KMS-11 (cell line): ENCODE results near the gene GZMA.

Experiments
- H2AFZ ChIP-seq: fragments of 200-600 bp; sonication (generic); 2 replicates; pipeline ENCODE4 v1.6.1; 2016; ENCODE audit warnings: antibody characterized with exemption, mixed run types, low read depth
- H3K27ac ChIP-seq: fragments of 200-600 bp; sonication (generic); 2 replicates; pipeline ENCODE4 v1.6.1; 2016; ENCODE audit warnings: mild to moderate bottlenecking, mixed run types
- H3K27me3 ChIP-seq: fragments of 200-600 bp; sonication (generic); 2 replicates; pipeline ENCODE4 v1.6.1; 2017; ENCODE audit warnings: mild to moderate bottlenecking, low read depth, mixed run types, moderate library complexity; ENCODE audit not compliant: insufficient read depth
- H3K36me3 ChIP-seq: fragments of 200-600 bp; sonication (generic); 2 replicates; pipeline ENCODE4 v1.6.1; 2017; ENCODE audit warnings: mild to moderate bottlenecking, mixed run types; ENCODE audit not compliant: insufficient read depth
- H3K4me1 ChIP-seq: fragments of 200-600 bp; sonication (generic); 2 replicates; pipeline ENCODE4 v1.6.1; 2016; ENCODE audit warnings: mild to moderate bottlenecking, low read depth, mixed run types; ENCODE audit not compliant: poor library complexity, severe bottlenecking
- H3K4me2 ChIP-seq: fragments of 200-600 bp; sonication (generic); 2 replicates; pipeline ENCODE4 v1.7.0; 2016; ENCODE audit warnings: mild to moderate bottlenecking, mixed run types
- H3K4me3 ChIP-seq: fragments of 200-600 bp; sonication (generic); IDR thresholded peaks from 2 replicates; pipeline ENCODE4 v1.6.1; 2017; ENCODE audit warnings: low read depth, low read length, mixed read lengths; ENCODE audit not compliant: insufficient read depth
- H3K79me2 ChIP-seq: fragments of 200-600 bp; sonication (generic); 2 replicates; pipeline ENCODE4 v1.6.1; 2016; ENCODE audit warnings: low read depth, mixed run types; ENCODE audit not compliant: insufficient read depth
- H3K9ac ChIP-seq: fragments of 200-600 bp; sonication (generic); 2 replicates; pipeline ENCODE4 v1.6.1; 2016; ENCODE audit warnings: mild to moderate bottlenecking, mixed run types
- H4K20me1 ChIP-seq: fragments of 200-600 bp; sonication (generic); 2 replicates; pipeline ENCODE4 v1.6.1; 2016; ENCODE audit warnings: mild to moderate bottlenecking, mixed run types; ENCODE audit not compliant: insufficient read depth
- CTCF ChIP-seq: fragments of 200-600 bp; sonication (generic); conservative IDR thresholded peaks from 2 replicates; pipeline ENCODE4 v1.6.1; 2017; ENCODE audit warnings: low read depth, mild to moderate bottlenecking, antibody characterized with exemption, low read length, moderate library complexity, mixed read lengths

The GZMA gene

GRCh38 chr5:55146543-55147151 lies 44.2 kb downstream of the GZMA start:
- peak overlapping the region; percentile 53 for H3K4me2 ChIP-seq
- peak; percentile 98 for TF ChIP-seq CTCF
- no peak overlapping the region for H3K9ac ChIP-seq
- peaks cover 7% of the 10 kb centered on the region for H3K4me1 ChIP-seq
- H3K36me3 ChIP-seq, result no peaks in the 10 kb centered on the region
- H3K27me3 ChIP-seq, result no peaks in the 10 kb centered on the region
- no peak overlapping the region for H3K27ac ChIP-seq
- H3K79me2 ChIP-seq, result no peaks in the 10 kb centered on the region
- H2AFZ ChIP-seq, result peak overlapping the region; percentile 53
- H4K20me1 ChIP-seq, result no peaks in the 10 kb centered on the region
- no peak overlapping the region for H3K4me3 ChIP-seq

- H3K27me3 ChIP-seq, result no peaks in the 10 kb centered on the region
- H3K4me3 ChIP-seq, result no peak overlapping the region
- H3K79me2 ChIP-seq, result no peaks in the 10 kb centered on the region
- H3K9ac ChIP-seq, result no peak overlapping the region
- no peaks in the 10 kb centered on the region for H3K36me3 ChIP-seq
- H3K27ac ChIP-seq, result no peak overlapping the region
- H3K4me1 ChIP-seq, result peaks cover 7% of the 10 kb centered on the region
- no peak overlapping the region for H3K4me2 ChIP-seq
- H4K20me1 ChIP-seq, result no peaks in the 10 kb centered on the region
- no peak for TF ChIP-seq CTCF
- no peak overlapping the region for H2AFZ ChIP-seq
These were observed 46.9 kb downstream of the GZMA start for GRCh38 chr5:55149308-55149795.

- Histone ChIP-seq H3K79me2 (no peaks in the 10 kb centered on the region), H2AFZ (no peak overlapping the region), H3K27ac (no peak overlapping the region), H3K9ac (no peak overlapping the region), H3K4me1 (no peaks in the 10 kb centered on the region), H3K4me2 (no peak overlapping the region), H3K36me3 (no peaks in the 10 kb centered on the region), H4K20me1 (no peaks in the 10 kb centered on the region), H3K27me3 (no peaks in the 10 kb centered on the region), H3K4me3 (no peak overlapping the region)
- no peak for TF ChIP-seq CTCF
These were observed 49.7 kb downstream of the GZMA start for GRCh38 chr5:55151923-55152842.

- H3K27me3 ChIP-seq, result no peaks in the 10 kb centered on the region
- no peak overlapping the region for H2AFZ ChIP-seq
- no peaks in the 10 kb centered on the region for H3K36me3 ChIP-seq
- H4K20me1 ChIP-seq, result no peaks in the 10 kb centered on the region
- H3K4me1 ChIP-seq, result no peaks in the 10 kb centered on the region
- H3K79me2 ChIP-seq, result no peaks in the 10 kb centered on the region
- no peak overlapping the region for H3K4me2 ChIP-seq
- no peak overlapping the region for H3K4me3 ChIP-seq
- TF ChIP-seq CTCF, result no peak
- H3K9ac ChIP-seq, result no peak overlapping the region
- no peak overlapping the region for H3K27ac ChIP-seq
These were observed 52.4 kb downstream of the GZMA start for GRCh38 chr5:55154873-55155272.
